ENCODE results near the gene TRIP4. TPM values are rescaled to one million over a fixed set of nuclear protein-coding genes. Genes with fewer than 3 reads are reported as not detected.
"Not testable (repeated sequence)": the region's sequence is repeated elsewhere in the genome, so short reads cannot be mapped to it uniquely, and the experiment has no call there.

Gene TRIP4
- 10 to 100 TPM; 20.7 to 26.2 TPM for total RNA-seq
- long read RNA-seq, donor 1, transcript TRIP4-201 (13 exons, 2,045 nt) = major isoform, 11 of 18 reads
- long read RNA-seq, donor 1, partial matches to known transcripts = 2 of 18 reads
- long read RNA-seq, donor 1, other reads (novel, unspliced or antisense) = 5 of 18 reads
- long read RNA-seq, donor 2, transcript TRIP4-201 (13 exons, 2,045 nt) = major isoform, 44 of 59 reads
- long read RNA-seq, donor 2, partial matches to known transcripts = 5 of 59 reads
- long read RNA-seq, donor 2, other reads (novel, unspliced or antisense) = 10 of 59 reads

DNA sequence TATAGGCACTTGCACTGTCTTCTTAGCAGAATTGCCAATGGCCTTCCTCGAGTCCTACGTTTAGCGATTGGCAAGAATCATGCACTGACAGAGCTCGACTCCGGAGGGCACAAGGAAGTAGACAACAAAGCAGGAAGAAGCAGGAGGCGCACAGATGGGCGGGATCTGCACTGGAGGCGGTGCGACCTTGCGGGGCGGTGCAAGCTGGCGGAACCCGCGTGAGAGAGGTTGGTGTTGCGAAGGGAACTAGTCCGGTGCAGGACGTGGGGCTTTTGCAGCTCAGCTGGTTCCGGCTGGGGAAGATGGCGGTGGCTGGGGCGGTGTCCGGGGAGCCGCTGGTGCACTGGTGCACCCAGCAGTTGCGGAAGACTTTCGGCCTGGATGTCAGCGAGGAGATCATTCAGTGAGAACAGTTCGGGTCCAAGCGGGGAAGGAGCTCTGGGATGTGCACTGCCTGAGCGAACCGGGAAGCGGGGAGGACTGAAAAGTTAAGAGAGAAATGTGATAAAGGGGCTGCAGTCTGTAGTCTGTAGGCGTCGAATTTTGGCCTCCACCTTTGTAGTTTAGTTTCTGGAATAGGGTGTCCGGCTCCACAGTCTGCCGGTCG, at the start of gene TRIP4:
Gene TRIP4, plus strand, starts transcription at position 275 of the 607 bp plus-strand sequence. Its CDS starts 28 bp downstream, at position 303.
- intact Hi-C loops (cut with DNase I) = no loop called here

DNA sequence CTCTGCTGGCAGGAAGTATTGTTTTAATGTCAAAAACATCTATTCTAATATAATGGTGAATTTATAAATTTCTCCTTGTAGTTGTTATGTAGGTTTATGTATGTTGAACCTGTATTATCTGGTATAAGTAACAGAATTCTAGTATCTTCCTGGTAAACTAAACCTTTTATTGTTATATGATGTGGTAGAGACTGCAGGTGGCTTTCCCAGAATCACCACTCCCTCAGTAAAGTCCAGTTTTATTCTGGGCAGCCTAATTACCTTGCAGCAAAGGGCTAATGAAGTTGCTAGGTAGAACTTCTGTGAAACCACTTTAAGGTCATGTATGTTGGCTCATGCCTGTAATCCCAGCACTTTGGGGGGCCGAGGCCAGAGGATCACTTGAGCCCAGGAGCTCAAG, 47.3 kb upstream of the TRIP4 start:
- no peak for DNase-seq (ENCODE audit: low spot score)

More for the DNA sequence above, at the start of gene TRIP4:
- DNase-seq (ENCODE audit: low spot score) = peak; percentile 99

DNA sequence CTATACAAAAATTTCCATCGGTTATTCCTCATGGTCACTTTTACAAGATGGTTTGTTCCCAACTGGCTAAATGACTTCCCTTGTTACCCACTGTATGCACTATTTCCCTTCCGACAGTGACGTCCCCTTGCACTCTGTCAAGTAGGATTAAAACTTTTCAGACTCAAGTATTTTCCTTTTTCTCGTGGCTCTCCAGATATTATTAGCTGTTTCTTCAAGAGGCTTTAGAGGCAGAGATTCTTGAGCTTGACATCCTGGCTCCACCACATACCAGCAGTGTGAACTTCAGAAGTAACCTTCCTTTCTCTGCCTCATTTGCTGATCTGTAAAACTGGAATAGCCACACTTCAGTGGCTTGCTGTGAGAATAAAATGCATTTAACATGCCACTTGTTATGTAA, 45.7 kb upstream of the TRIP4 start:
- no peak for DNase-seq (ENCODE audit: low spot score)
- intact Hi-C loops (cut with DNase I) = no loop called here

More for the DNA sequence above, 47.3 kb upstream of the TRIP4 start:
- intact Hi-C loops (cut with DNase I) = no loop called here

- intact Hi-C loops (cut with DNase I) = no loop called here
- no peak for DNase-seq (ENCODE audit: low spot score)
Observed at GRCh38 chr15:64343222-64343621, 44.4 kb upstream of the TRIP4 start.

DNA sequence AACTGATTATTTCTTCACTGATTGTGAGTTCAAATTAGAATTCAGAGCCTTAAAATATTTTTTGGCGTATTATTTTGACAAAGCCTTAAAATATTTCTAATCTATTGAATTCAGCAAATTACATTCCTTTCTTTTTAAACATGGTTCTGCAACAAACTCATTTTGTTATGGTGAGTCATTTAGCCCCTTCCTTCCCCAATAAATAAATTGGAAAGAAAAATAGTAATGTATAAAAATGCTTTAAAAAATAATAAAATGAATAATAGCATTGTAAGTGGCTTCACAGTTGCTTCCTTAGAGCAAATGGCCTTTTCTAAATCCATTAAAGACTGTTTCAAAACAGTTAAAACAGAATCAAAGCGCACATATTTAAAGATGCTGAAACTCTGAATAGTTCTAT, 43.8 kb upstream of the TRIP4 start:
- DNase-seq (ENCODE audit: low spot score) = no peak
- intact Hi-C loops (cut with DNase I) = no loop called here

- intact Hi-C loops (cut with DNase I) = no loop called here
- DNase-seq (ENCODE audit: low spot score) = no peak
Observed at GRCh38 chr15:64344651-64345294, 42.9 kb upstream of the TRIP4 start.

DNA sequence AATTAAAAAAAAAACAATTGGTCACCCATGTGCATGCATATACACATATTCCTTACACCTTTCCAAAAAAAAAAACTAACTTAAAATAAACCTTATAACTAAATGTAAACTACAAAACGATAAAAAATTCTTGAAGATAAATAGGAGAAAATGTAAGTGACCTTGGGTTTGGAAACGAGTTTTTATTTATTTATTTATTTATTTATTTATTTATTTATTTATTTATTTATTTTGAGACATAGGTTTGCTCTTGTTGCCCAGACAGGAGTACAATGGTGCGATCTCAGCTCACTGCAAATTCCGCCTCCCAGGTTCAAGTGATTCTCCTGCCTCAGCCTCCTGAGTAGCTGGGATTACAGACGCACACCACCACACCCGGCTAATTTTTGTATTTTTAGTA, 41.4 kb upstream of the TRIP4 start:
- DNase-seq (ENCODE audit: low spot score); intact Hi-C loops (cut with DNase I): not testable (repeated sequence)

- intact Hi-C loops (cut with DNase I) = no loop called here
- no peak for DNase-seq (ENCODE audit: low spot score)
Observed at GRCh38 chr15:64348455-64348854, 39.2 kb upstream of the TRIP4 start.

DNA sequence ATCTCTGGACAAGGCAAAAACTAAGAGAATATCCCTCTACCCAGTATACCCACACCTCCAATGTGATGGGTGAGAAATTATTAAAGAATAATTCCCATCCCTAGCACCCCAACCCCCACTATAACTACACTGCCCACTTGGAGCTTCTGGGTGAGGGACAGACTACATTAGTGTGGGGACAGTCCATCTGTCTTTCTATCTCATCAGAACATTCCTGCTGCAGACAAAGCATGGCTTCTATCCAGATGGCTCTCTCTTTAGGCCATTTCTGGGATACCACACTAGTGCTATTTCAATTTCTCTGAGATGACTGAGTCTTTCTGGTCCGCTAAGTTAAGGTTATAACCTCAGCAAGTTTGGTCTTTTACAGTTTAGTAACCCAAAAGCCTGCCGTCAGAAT, 38.3 kb upstream of the TRIP4 start:
- intact Hi-C loops (cut with DNase I) = no loop called here
- no peak for DNase-seq (ENCODE audit: low spot score)

GRCh38 chr15:64351265-64351664, 36.4 kb upstream of the TRIP4 start:
- no peak for DNase-seq (ENCODE audit: low spot score)
- intact Hi-C loops (cut with DNase I) = loop anchor here in 1 of 2 donors (10.0 kb wide), 1 partner anchor 1726 kb away; no protein-coding TSS in a partner anchor

DNA sequence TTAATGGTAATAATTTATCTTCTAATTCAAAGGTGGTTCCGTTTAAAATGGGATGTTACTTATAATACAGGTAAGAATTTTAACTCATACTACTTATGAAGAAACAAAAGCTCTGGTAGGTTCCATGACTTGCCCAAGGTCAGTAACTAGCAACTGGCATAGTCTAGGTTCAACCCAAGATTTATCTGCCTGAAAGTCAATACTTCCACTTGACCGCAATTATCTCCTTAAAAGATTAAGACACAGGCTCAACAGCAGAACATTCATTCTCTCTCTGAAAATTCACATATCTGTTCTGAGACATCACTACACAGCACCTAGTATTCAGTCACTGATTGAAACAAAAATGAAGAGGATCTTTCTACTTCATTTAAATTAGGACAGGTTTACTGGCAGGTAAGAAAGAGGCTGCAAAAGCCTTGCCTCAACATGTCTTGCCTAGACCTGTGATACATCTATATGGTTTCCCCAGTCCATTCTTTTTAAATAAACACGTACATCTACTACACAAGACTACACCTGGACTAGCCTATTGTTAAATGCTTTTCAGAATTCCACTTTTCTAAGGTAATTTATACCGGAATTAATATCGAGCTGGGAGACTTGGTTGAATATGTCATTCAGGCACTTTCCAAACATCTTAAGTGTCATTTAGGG, 32.8 kb upstream of the TRIP4 start:
- no peak for DNase-seq (ENCODE audit: low spot score)
- intact Hi-C loops (cut with DNase I) = loop anchor here in 1 of 2 donors (10.0 kb wide), 1 partner anchor 1730 kb away; no protein-coding TSS in a partner anchor

GRCh38 chr15:64355348-64355943, 32.2 kb upstream of the TRIP4 start:
- intact Hi-C loops (cut with DNase I) = loop anchor here in 1 of 2 donors (10.0 kb wide), 1 partner anchor 1731 kb away; no protein-coding TSS in a partner anchor
- no peak for DNase-seq (ENCODE audit: low spot score)

DNA sequence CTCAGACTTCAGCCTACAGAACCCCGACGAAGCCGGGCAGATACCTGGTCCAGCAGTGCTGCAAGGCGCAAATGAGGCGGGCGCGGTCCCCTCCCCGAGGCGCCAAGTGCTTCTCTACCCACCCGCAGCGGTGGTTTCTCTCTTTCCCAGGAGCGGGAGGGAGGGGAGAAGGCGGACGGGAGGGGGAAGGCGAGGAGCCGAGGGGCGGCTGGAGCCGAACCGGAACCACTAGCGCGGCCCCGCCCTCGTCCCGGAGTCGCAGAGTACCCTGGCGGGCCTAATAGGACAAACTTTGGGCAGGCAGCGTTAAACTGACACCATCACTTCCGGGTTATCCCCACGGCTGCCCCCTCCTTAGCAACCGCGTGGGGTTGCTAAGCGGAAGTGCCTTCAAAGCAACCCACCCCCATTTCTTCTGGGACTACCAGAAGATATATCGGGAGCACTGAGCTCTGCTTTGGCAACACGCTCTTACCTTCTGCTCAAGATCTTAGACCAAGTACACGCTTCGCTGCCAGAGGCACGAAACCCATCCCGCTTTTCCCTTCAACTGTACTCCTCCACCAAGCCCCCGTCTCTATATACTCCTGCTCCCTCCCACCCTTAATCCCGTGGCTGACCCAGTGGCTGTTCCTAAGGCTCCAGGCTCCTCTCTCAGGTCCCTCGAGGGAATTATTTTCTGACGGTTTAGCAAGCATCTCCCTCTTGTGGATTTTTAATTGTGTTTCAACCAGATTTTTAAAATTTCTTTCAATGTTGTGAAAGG, 31.5 kb upstream of the TRIP4 start, which contains the start of gene CSNK1G1:
Gene CSNK1G1, minus strand, starts transcription at position 230 of the 766 bp plus-strand sequence. CDS start 55,674 bp downstream, outside the sequence.
- peak; percentile 97 for DNase-seq (ENCODE audit: low spot score)
- intact Hi-C loops (cut with DNase I) = loop anchor here in 1 of 2 donors (10.0 kb wide), 1 partner anchor 1731 kb away; no protein-coding TSS in a partner anchor

DNA sequence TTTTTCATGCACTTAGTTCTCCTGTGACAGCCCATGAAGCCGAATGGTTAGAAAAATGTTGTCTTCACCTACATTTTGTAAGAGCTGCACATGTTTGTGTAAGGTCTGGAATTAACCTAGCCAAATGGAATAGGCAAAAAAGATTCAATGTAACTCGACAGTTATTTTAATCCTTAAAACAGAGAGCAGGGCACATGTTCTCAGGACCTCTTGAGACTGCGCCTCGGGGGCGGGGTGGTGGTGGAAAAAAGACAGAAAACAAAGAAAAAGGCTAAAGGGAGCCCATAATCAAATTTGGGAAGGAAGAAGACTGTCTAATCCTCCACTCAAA, 31.0 kb upstream of the TRIP4 start:
- intact Hi-C loops (cut with DNase I) = loop anchor here in 1 of 2 donors (10.0 kb wide), 1 partner anchor 1732 kb away; no protein-coding TSS in a partner anchor
- DNase-seq (ENCODE audit: low spot score) = no peak

- intact Hi-C loops (cut with DNase I) = loop anchor here in 1 of 2 donors (10.0 kb wide), 1 partner anchor 156 kb away; no protein-coding TSS in a partner anchor
- no peak for DNase-seq (ENCODE audit: low spot score)
Observed at GRCh38 chr15:64361259-64361658, 26.4 kb upstream of the TRIP4 start.

DNA sequence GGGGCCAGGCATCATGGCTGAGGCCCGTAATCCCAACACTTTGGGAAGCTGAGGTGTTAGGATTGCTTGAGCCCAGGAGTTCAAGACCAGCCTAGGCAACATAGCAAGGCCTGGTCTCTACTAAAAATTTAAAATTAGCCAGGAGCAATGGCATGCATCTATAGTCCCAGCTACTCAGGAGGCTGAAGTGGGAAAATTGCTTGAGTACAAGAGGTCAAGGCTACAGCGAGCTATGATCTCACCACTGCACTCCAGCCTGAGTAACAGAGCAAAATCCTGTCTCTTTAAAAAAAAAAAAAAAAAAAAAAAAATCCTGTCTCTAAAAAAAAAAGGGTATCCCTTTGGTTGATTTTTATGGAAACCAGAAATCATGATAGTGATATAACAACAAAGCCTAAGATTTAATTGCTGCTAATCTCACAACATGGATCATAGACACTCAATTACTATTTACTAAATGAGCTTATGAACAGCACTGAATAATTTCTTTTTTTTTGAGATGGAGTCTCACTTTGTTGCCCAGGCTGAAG, 18.5 kb upstream of the TRIP4 start:
- intact Hi-C loops (cut with DNase I) = loop anchor here in 1 of 2 donors (10.0 kb wide), 1 partner anchor 164 kb away; no protein-coding TSS in a partner anchor
- no peak for DNase-seq (ENCODE audit: low spot score)

- intact Hi-C loops (cut with DNase I); DNase-seq (ENCODE audit: low spot score): not testable (repeated sequence)
Observed at GRCh38 chr15:64371383-64371782, 16.3 kb upstream of the TRIP4 start.

DNA sequence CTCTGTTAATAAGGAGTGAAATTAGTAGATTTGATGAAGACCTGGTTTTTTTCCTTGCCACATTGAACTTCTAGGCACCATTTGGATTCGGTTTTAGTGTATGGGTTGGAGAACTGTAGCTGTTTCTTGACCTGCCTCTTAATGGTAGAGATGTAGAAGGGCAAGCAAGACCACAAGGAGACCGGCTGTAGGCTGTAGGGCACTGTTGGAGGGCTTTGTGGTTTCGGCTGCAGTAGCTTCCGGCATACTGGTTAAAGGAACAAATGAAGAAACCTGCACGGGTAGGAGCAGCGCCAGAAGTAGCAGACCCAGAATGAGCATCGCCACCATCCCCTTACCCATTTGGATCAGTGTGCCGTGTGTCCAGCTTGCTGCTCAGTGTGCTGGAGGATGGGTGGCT, 14.3 kb upstream of the TRIP4 start:
- intact Hi-C loops (cut with DNase I) = no loop called here
- no peak for DNase-seq (ENCODE audit: low spot score)
